Measurements from ENCODE around the gene DAGLB.
A peak's percentile ranks its signal among the peaks of the same experiment; 100 is the strongest.

Gene DAGLB, protein sequence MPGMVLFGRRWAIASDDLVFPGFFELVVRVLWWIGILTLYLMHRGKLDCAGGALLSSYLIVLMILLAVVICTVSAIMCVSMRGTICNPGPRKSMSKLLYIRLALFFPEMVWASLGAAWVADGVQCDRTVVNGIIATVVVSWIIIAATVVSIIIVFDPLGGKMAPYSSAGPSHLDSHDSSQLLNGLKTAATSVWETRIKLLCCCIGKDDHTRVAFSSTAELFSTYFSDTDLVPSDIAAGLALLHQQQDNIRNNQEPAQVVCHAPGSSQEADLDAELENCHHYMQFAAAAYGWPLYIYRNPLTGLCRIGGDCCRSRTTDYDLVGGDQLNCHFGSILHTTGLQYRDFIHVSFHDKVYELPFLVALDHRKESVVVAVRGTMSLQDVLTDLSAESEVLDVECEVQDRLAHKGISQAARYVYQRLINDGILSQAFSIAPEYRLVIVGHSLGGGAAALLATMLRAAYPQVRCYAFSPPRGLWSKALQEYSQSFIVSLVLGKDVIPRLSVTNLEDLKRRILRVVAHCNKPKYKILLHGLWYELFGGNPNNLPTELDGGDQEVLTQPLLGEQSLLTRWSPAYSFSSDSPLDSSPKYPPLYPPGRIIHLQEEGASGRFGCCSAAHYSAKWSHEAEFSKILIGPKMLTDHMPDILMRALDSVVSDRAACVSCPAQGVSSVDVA

DNA sequence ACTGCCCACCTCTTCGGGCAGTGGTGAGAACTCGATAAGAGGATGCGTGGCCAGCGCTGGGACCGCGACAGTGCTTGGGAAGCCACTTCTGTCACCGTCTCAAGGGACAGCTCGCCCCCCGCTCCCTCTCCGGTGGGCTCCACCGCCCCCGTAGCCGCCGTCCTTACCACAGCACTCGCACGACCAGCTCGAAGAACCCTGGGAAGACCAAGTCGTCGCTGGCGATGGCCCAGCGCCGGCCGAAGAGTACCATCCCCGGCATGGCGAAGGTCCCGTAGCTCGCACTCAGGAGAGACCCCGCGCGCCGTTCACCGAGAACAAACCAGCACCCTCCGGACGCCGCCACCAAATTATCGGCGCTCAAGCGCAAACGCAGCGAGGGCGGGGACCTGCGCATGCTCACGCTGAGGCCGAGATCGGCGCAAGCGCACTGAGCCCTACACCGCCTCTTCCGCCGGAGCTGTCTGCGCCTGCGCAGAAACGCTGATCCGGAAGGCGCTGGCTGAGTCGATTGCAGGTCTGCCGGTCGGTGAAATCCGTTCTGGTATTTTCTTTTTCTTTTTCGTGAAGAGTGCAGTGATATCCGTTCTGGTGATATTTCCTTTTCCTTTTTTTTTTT, at the start of gene DAGLB:
TSS of gene DAGLB (minus strand) at position 374 of the 619 bp plus-strand sequence. CDS start at position 262, 112 bp downstream.
- peak; percentile 93 for DNase-seq (ENCODE audit: low spot score)
- TF ChIP-seq, protein P1, sequence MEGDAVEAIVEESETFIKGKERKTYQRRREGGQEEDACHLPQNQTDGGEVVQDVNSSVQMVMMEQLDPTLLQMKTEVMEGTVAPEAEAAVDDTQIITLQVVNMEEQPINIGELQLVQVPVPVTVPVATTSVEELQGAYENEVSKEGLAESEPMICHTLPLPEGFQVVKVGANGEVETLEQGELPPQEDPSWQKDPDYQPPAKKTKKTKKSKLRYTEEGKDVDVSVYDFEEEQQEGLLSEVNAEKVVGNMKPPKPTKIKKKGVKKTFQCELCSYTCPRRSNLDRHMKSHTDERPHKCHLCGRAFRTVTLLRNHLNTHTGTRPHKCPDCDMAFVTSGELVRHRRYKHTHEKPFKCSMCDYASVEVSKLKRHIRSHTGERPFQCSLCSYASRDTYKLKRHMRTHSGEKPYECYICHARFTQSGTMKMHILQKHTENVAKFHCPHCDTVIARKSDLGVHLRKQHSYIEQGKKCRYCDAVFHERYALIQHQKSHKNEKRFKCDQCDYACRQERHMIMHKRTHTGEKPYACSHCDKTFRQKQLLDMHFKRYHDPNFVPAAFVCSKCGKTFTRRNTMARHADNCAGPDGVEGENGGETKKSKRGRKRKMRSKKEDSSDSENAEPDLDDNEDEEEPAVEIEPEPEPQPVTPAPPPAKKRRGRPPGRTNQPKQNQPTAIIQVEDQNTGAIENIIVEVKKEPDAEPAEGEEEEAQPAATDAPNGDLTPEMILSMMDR (IDR thresholded peaks at IDR 0.05): no peak
- Histone ChIP-seq H3K27ac (peak within 1 kb of the TSS; percentile 79 to 93), H3K4me3 (peak within 1 kb of the TSS; percentile 89)

DNA sequence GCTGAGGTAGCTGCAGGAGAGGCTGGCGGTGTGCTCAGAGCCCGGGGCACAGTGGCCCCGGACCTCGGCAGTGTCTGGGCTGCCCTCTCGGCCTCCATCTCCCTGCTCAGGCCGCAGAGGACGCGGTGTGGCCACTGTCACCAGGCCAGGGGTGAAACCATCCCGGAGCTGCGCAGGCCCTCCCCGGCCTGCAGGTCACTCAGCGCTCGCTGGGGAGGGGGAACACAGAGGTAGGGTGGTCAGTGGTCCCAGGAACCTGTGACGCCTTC, 49.8 kb upstream of the DAGLB start:
- TF ChIP-seq, protein P1 (IDR thresholded peaks at IDR 0.05): no peak
- DNase-seq (ENCODE audit: low spot score): no peak

GRCh38 chr7:6496842-6497636, 49.3 kb upstream of the DAGLB start:
- TF ChIP-seq, protein P1 (IDR thresholded peaks at IDR 0.05): no peak
- no peak overlapping the region for H3K27ac ChIP-seq

More for the DNA sequence above, 49.8 kb upstream of the DAGLB start:
- H3K4me3 ChIP-seq: no peak overlapping the region
- no peak overlapping the region for H3K27ac ChIP-seq

DNA sequence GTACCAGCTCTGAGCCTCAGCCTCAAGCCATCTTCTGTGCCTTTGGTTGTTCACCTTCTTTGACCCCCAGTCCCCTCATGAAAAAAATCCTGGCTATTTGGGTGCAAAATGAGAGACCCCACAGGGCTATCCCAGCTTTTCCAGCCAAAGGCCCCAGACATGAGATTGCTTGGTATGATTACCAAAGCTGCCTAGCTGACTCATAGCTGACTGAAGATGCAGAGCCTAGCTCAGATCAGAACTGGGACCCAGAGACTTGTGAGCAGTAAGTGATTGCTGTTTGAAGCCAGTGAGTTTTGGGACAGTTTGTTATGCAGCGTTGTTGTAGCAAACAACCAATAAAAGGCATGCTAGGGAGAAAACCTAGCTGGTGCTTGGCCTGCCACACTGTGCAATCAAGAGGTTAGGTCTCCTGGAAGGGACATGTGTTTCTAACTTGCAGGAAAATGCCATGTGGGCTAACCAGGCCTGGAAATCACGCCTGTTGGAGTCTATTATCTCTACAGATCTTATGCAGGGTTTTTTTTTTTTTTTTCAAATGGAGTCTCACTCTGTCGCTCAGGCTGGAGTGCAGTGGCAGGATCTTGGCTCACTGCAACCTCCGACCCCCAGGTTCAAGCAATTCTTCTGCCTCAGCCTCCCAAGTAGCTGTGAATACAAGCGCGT, 48.0 kb upstream of the DAGLB start:
- Histone ChIP-seq H3K27ac (no peak overlapping the region), H3K4me3 (no peak overlapping the region)
- DNase-seq (ENCODE audit: low spot score): no peak
- TF ChIP-seq, protein P1 (IDR thresholded peaks at IDR 0.05): no peak

More at GRCh38 chr7:6496842-6497636, 49.3 kb upstream of the DAGLB start:
- H3K4me3 ChIP-seq: no peak overlapping the region
- no peak for DNase-seq (ENCODE audit: low spot score)

DNA sequence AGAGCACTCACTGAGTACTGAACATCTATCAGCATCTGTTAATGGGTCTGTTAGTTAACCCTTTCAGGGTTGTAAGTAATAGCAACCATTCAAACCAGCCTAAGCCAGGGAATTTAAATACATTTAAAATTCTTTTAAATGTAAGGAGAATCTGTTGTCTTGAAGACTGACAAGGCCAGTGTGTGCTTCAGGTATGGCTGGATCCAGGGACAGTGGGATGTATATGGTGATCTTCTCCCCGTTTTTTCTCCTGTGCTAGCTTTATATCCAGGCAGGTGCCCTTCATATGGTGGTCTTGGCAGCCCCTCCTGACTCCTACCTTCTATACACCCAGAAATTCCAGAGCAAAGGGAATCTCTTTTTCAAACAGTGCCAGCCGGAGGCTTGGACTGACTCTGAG, 46.6 kb upstream of the DAGLB start:
- TF ChIP-seq, protein P1 (IDR thresholded peaks at IDR 0.05): no peak
- Histone ChIP-seq H3K27ac (no peak overlapping the region), H3K4me3 (no peak overlapping the region)
- no peak for DNase-seq (ENCODE audit: low spot score)

DNA sequence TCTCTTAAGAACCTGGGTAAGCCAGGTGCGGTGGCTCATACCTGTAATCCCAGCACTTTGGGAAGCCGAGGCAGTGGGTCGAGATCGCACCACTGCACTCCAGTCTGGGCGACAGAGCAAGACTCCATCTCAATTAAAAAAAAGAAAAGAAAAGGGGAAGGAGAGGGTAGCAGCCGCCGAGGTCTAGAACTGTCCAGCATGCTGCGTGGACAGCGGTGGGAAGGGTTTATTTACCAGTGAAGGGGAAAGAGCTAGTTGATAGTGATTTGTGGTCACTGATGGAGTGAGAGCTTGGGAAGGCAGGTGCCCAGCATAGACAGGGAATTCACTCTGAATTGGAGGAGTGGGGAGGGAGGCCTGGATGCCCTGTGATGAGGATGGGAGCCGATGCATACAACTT, 43.4 kb upstream of the DAGLB start:
- no peak overlapping the region for H3K4me3 ChIP-seq
- TF ChIP-seq, protein P1 (IDR thresholded peaks at IDR 0.05): no peak
- no peak for DNase-seq (ENCODE audit: low spot score)
- no peak overlapping the region for H3K27ac ChIP-seq

Measured in coronary artery (tissue), 2 donors.